ENCODE data around the gene CD6.

DNA sequence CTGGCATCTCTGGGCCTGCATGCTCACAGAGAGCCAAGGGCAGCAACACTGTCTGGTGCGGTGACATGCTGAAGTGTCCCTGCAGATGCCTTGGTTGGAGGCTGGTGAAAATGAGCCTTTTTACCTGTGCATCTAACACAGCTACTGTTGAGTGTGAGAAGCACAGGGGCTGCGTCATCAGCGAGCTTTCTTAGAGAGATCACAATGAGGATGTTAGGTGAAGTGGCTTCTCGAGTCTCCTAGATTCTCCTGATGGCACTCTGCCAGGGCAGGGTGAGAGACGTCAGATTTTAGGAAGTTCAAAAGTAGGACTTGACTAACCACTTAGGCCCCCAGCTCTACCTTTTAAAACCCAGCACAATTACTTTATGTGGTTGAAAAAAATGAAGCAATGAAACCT lies 15.9 kb upstream of the CD6 start:
- TF ChIP-seq POLR2AphosphoS5 (IDR thresholded peaks at IDR 0.05; ENCODE audit: low read depth, low read length) (no peak), SIN3A (IDR thresholded peaks at IDR 0.05; ENCODE audit: borderline replicate concordance, insufficient read depth, low read length) (no peak), TAF1 (IDR thresholded peaks at IDR 0.05; ENCODE audit: borderline replicate concordance, insufficient read depth, low read length) (no peak)
- TF ChIP-seq, protein P1, sequence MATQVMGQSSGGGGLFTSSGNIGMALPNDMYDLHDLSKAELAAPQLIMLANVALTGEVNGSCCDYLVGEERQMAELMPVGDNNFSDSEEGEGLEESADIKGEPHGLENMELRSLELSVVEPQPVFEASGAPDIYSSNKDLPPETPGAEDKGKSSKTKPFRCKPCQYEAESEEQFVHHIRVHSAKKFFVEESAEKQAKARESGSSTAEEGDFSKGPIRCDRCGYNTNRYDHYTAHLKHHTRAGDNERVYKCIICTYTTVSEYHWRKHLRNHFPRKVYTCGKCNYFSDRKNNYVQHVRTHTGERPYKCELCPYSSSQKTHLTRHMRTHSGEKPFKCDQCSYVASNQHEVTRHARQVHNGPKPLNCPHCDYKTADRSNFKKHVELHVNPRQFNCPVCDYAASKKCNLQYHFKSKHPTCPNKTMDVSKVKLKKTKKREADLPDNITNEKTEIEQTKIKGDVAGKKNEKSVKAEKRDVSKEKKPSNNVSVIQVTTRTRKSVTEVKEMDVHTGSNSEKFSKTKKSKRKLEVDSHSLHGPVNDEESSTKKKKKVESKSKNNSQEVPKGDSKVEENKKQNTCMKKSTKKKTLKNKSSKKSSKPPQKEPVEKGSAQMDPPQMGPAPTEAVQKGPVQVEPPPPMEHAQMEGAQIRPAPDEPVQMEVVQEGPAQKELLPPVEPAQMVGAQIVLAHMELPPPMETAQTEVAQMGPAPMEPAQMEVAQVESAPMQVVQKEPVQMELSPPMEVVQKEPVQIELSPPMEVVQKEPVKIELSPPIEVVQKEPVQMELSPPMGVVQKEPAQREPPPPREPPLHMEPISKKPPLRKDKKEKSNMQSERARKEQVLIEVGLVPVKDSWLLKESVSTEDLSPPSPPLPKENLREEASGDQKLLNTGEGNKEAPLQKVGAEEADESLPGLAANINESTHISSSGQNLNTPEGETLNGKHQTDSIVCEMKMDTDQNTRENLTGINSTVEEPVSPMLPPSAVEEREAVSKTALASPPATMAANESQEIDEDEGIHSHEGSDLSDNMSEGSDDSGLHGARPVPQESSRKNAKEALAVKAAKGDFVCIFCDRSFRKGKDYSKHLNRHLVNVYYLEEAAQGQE (IDR thresholded peaks at IDR 0.05; ENCODE audit: insufficient read depth in 1 of 2, low read depth in 2 of 2, low read length in 2 of 2), result no peak

Measured in PFSK-1 (cell line).